HCT116 (cell line): ENCODE results near the gene HPCAL1. TPM values are rescaled to one million over a fixed set of nuclear protein-coding genes. Genes with fewer than 3 reads are reported as not detected.

ENCODE experiments used
- ATAC-seq: fragments of 200-7000 bp; cut with Tn5 transposase; 2 replicates; pipeline ENCODE4 v1.9.1; 2020; ENCODE audit warnings: mild to moderate bottlenecking, moderate library complexity
- BruUV-seq: library from RNA; stranded (reverse); fragments of 400-500 nt; replicated peaks from 2 replicates; lab custom pipeline; 2021; lab: Mats Ljungman, UMichigan
- CTCF ChIA-PET: fragments of 300-600 bp; sonication (Branson Sonifier 250); formaldehyde crosslinking; loops from one replicate; lab custom pipeline; 2021; ENCODE audit warnings: antibody characterized with exemption; lab: Charles Lee
- POLR2A ChIA-PET: fragments of 300-600, 350-600 bp; sonication (Branson Sonifier 250); formaldehyde crosslinking; loops from one replicate; lab custom pipeline; 2021; ENCODE audit warnings: antibody characterized with exemption; lab: Charles Lee
- RAD21 ChIA-PET, 2 experiments: fragments of 300-600 bp; sonication (Branson Sonifier 250); formaldehyde crosslinking; loops; one replicate each; lab custom pipeline; 2023; ENCODE audit warnings: low total read pairs in 2 of 2; ENCODE audit not compliant: uncharacterized antibody in 2 of 2, unreplicated experiment in 2 of 2, low non-redundant PET in 1 of 2; lab: Charles Lee
- DNase-seq: peaks from one replicate; pipeline ENCODE4 v3.0.0-alpha.2; 2010; ENCODE audit warnings: low read depth, low spot score
- H2AFZ ChIP-seq: fragments of 200-600 bp; shearing (Covaris generic), sonication (generic); 2 replicates; pipeline ENCODE4 v1.6.1; 2017; ENCODE audit warnings: low read depth, mixed run types, mixed read lengths, antibody characterized with exemption, low read length; ENCODE audit not compliant: poor library complexity, severe bottlenecking
- H3K27ac ChIP-seq: 2 replicates; pipeline ENCODE4 v1.5.1; 2012; ENCODE audit warnings: low read depth, low read length
- H3K27me3 ChIP-seq: fragments of 200-600 bp; sonication (generic); 2 replicates; pipeline ENCODE4 v1.6.1; 2016; ENCODE audit warnings: mixed run types, low read length, mixed read lengths; ENCODE audit not compliant: insufficient read depth
- H3K36me3 ChIP-seq, 2 experiments: fragments of 200-500 bp in 1 of 2; fragments of 200-600 bp in 1 of 2; sonication (Bioruptor generic) in 1 of 2; sonication (generic) in 1 of 2; 2 replicates each; pipeline versions ENCODE4 v1.5.1 to v1.6.1; 2014 to 2016; ENCODE audit warnings: low read length in 2 of 2, inconsistent platforms in 1 of 2, mixed read lengths in 1 of 2, mixed run types in 1 of 2; ENCODE audit not compliant: insufficient read depth in 2 of 2, control insufficient read depth in 1 of 2
- H3K4me1 ChIP-seq, 2 experiments: fragments of 200-600 bp in 1 of 2; sonication (generic) in 1 of 2; 2 replicates each; pipeline versions ENCODE4 v1.5.1 to v1.6.1; 2012 to 2017; ENCODE audit warnings: low read length in 2 of 2, inconsistent platforms in 1 of 2, mild to moderate bottlenecking in 1 of 2, mixed read lengths in 1 of 2, mixed run types in 1 of 2, moderate library complexity in 1 of 2; ENCODE audit not compliant: insufficient read depth in 2 of 2, control insufficient read depth in 1 of 2
- H3K4me2 ChIP-seq: fragments of 200-600 bp; sonication (generic); 2 replicates; pipeline ENCODE4 v1.6.1; 2017; ENCODE audit warnings: mixed run types, low read length, mixed read lengths
- H3K4me3 ChIP-seq, 2 experiments: fragments of 200-600 bp in 1 of 2; sonication (generic) in 1 of 2; replicated peaks in 1 of 2; 2 replicates each; pipeline ENCODE4 v1.5.1; 2011 to 2016; ENCODE audit warnings: low read length in 2 of 2, control low read depth in 1 of 2, low read depth in 1 of 2, mild to moderate bottlenecking in 1 of 2, mixed read lengths in 1 of 2, mixed run types in 1 of 2
- H3K79me2 ChIP-seq: fragments of 200-600 bp; sonication (generic); 2 replicates; pipeline ENCODE4 v1.6.1; 2017; ENCODE audit warnings: mild to moderate bottlenecking, mixed run types, low read length, moderate library complexity, mixed read lengths; ENCODE audit not compliant: insufficient read depth
- H3K9ac ChIP-seq: fragments of 200-600 bp; sonication (generic); 2 replicates; pipeline ENCODE4 v1.6.1; 2016; ENCODE audit warnings: low read length, mixed read lengths
- H3K9me2 ChIP-seq: fragments of 200-600 bp; sonication (generic), shearing (Covaris generic); 2 replicates; pipeline ENCODE4 v1.6.1; 2017; ENCODE audit warnings: mixed run types, mild to moderate bottlenecking, moderate library complexity; ENCODE audit not compliant: insufficient read depth
- H3K9me3 ChIP-seq, 2 experiments: fragments of 200-500 bp in 1 of 2; fragments of 200-600 bp in 1 of 2; sonication (Bioruptor generic) in 1 of 2; sonication (generic) in 1 of 2; 2 replicates each; pipeline ENCODE4 v1.6.1; 2014 to 2017; ENCODE audit warnings: low read length in 2 of 2, mixed read lengths in 2 of 2, inconsistent platforms in 1 of 2, low read depth in 1 of 2, mild to moderate bottlenecking in 1 of 2, mixed run types in 1 of 2, moderate library complexity in 1 of 2; ENCODE audit not compliant: control insufficient read depth in 1 of 2, insufficient read depth in 1 of 2
- H4K20me1 ChIP-seq: fragments of 200-600 bp; sonication (generic), shearing (Covaris generic); 2 replicates; pipeline ENCODE4 v1.6.1; 2017; ENCODE audit warnings: mixed run types, mild to moderate bottlenecking, moderate library complexity; ENCODE audit not compliant: insufficient read depth
- ATF3 ChIP-seq: IDR thresholded peaks from 2 replicates; pipeline ENCODE4 v1.6.1; 2012
- CEBPB ChIP-seq: IDR thresholded peaks from 2 replicates; pipeline ENCODE4 v1.6.1; 2012; ENCODE audit warnings: low read depth
- ELF1 ChIP-seq: IDR thresholded peaks from 2 replicates; pipeline ENCODE4 v1.6.1; 2012; ENCODE audit warnings: low read depth, borderline replicate concordance
- EZH2 ChIP-seq: fragments of 200-600 bp; sonication (generic); IDR thresholded peaks from 2 replicates; pipeline ENCODE4 v1.6.1; 2017; ENCODE audit warnings: antibody characterized with exemption, mixed run types
- EZH2phosphoT487 ChIP-seq: fragments of 200-600 bp; IDR thresholded peaks from 2 replicates; pipeline ENCODE4 v1.6.1; 2018; ENCODE audit warnings: antibody characterized with exemption, borderline replicate concordance
- FOSL1 ChIP-seq: IDR thresholded peaks from 2 replicates; pipeline ENCODE4 v1.6.1; 2012; ENCODE audit warnings: low read depth
- MAX ChIP-seq: IDR thresholded peaks from 2 replicates; pipeline ENCODE4 v1.6.1; 2012
- POLR2A ChIP-seq: IDR thresholded peaks from 2 replicates; pipeline ENCODE4 v1.7.0; 2011; ENCODE audit warnings: borderline replicate concordance; ENCODE audit not compliant: insufficient read depth, insufficient read length; ENCODE audit errors: extremely low read depth
- RAD21 ChIP-seq: IDR thresholded peaks from 2 replicates; pipeline ENCODE4 v1.6.1; 2012; ENCODE audit warnings: low read depth, mild to moderate bottlenecking
- REST ChIP-seq: IDR thresholded peaks from 2 replicates; pipeline ENCODE4 v1.6.1; 2012; ENCODE audit warnings: low read depth
- SRF ChIP-seq: IDR thresholded peaks from 2 replicates; pipeline ENCODE4 v1.6.1; 2012; ENCODE audit warnings: low read depth
- TCF7L2 ChIP-seq: IDR thresholded peaks from 2 replicates; pipeline ENCODE4 v1.7.0; 2011; ENCODE audit warnings: borderline replicate concordance, inconsistent platforms; ENCODE audit not compliant: insufficient read depth, insufficient read length; ENCODE audit errors: extremely low read depth
- ZFX ChIP-seq: fragments of 450-650 bp; IDR thresholded peaks from 2 replicates; pipeline ENCODE4 v1.6.1; 2017
- ZNF274 ChIP-seq: fragments of 200-500 bp; sonication (Bioruptor generic); IDR thresholded peaks from 2 replicates; pipeline ENCODE4 v1.6.1; 2014; ENCODE audit warnings: mild to moderate bottlenecking, low read depth, low read length, inconsistent platforms
- intact Hi-C: fragments of 100-400 bp; cut with micrococcal nuclease; formaldehyde crosslinking; loops from 2 replicates; pipeline ENCODE4 v1.10.0; 2022
- total RNA-seq: library from RNA; stranded (reverse); gene quantifications from one replicate; pipeline ENCODE4 v1.2.1, GENCODE V29; 2021; ENCODE audit not compliant: unreplicated experiment

HPCAL1 gene
- total RNA-seq, 1 experiment from 2014 or later: 111 TPM

GRCh38 chr2:10387033-10387432, 84.3 kb downstream of the HPCAL1 start:
- no peak overlapping the region for H3K4me2 ChIP-seq
- H2AFZ ChIP-seq: no peak overlapping the region
- H3K79me2 ChIP-seq: peaks cover 75% of the 10 kb centered on the region; the same call in 1 of the 2 replicates
- peaks cover 8 to 35% of the 10 kb centered on the region in 2 experiments for H3K4me1 ChIP-seq
- no peak for ATAC-seq
- no peak for DNase-seq
- no peaks in the 10 kb centered on the region for H3K27me3 ChIP-seq
- 0 out of 2 replicates have a peak, but pooled peaks cover 3% of the 10 kb centered on the region for H4K20me1 ChIP-seq
- H3K9me2 ChIP-seq: no peaks in the 10 kb centered on the region
- H3K9me3 ChIP-seq: no peaks in the 10 kb centered on the region
- ChIA-PET POLR2A (no interaction called here), RAD21 (no interaction called here), CTCF (no interaction called here)
- BruUV-seq: no TSS peak
- intact Hi-C loops: no loop called here
- no peak for TF ChIP-seq CEBPB
- TF ChIP-seq ZNF274: no peak
- no peak for TF ChIP-seq ELF1
- TF ChIP-seq EZH2phosphoT487: no peak
- no peak for TF ChIP-seq POLR2A
- TF ChIP-seq ATF3: no peak
- no peak for TF ChIP-seq RAD21
- no peak overlapping the region for H3K9ac ChIP-seq
- H3K27ac ChIP-seq: no peak overlapping the region
- H3K36me3 ChIP-seq: no peaks in the 10 kb centered on the region
- H3K4me3 ChIP-seq: no peak overlapping the region

- TF ChIP-seq ZNF274: no peak
- TF ChIP-seq FOSL1: no peak
- TF ChIP-seq SRF: no peak
- TF ChIP-seq EZH2: no peak
- no peak for TF ChIP-seq ZFX
- TF ChIP-seq TCF7L2: no peak
- no peak for TF ChIP-seq MAX
- no peak for TF ChIP-seq REST
- 0 out of 2 replicates have a peak, but pooled peaks cover 3% of the 10 kb centered on the region for H4K20me1 ChIP-seq
- no TSS peak for BruUV-seq
- DNase-seq: no peak
- no peaks in the 10 kb centered on the region for H3K36me3 ChIP-seq
- ChIA-PET RAD21 (no interaction called here), CTCF (no interaction called here), POLR2A (no interaction called here)
- H3K9me2 ChIP-seq: no peaks in the 10 kb centered on the region
- ATAC-seq: no peak
- H2AFZ ChIP-seq: no peak overlapping the region
- no peaks in the 10 kb centered on the region for H3K27me3 ChIP-seq
- no peak overlapping the region for H3K27ac ChIP-seq
- H3K4me1 ChIP-seq: peaks cover 8 to 49% of the 10 kb centered on the region in 2 experiments
- peaks cover 90% of the 10 kb centered on the region; the same call in 1 of the 2 replicates for H3K79me2 ChIP-seq
- no peak overlapping the region for H3K4me2 ChIP-seq
- H3K9me3 ChIP-seq: no peaks in the 10 kb centered on the region
- intact Hi-C loops: no loop called here
- H3K4me3 ChIP-seq: no peak overlapping the region
- H3K9ac ChIP-seq: no peak overlapping the region
Observed at GRCh38 chr2:10388954-10389560, 86.4 kb downstream of the HPCAL1 start.
